Stimulated activated CD8-positive, alpha-beta memory T cell treated with anti-CD3 and anti-CD28 coated beads, Interleukin-12 subunit alpha, Interleukin-12 subunit beta, amount 100 ng/mL, for 4 hours (primary cell): ENCODE data around the gene CINP.
"Not testable (repeated sequence)": the region's sequence is repeated elsewhere in the genome, so short reads cannot be mapped to it uniquely, and the experiment has no call there.

Source experiments
- DNase-seq: peaks from one replicate; pipeline ENCODE4 v3.0.0-alpha.2; 2020; ENCODE audit warnings: low read depth

CINP gene

GRCh38 chr14:102353126-102353619 is 9.5 kb downstream of the CINP start:
- DNase-seq: no peak

DNA sequence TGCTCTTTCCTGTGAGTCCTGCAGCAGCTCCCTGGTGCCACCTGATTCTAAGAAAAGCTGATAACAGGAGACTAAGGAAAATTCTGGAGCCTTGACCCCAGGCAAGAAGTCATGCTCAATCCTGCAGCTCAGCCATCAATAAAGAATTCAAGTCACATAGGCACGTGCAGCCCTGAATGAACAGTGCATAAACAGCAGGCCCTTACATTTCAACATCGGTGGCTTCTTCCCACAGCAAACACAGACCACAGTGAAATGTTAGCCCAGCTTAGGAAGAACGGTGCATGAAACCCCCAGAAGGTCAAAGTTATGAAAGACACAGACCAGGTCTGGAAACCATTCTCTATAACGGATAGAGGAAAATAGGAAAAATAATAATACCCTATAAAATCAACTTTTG is 10.5 kb downstream of the CINP start:
- no peak for DNase-seq

GRCh38 chr14:102351593-102351992 is 11.1 kb downstream of the CINP start:
- not testable (repeated sequence) for DNase-seq

GRCh38 chr14:102351023-102351422 is 11.7 kb downstream of the CINP start:
- DNase-seq: no peak

GRCh38 chr14:102348376-102348775 is 14.3 kb downstream of the CINP start:
- DNase-seq: no peak

DNA sequence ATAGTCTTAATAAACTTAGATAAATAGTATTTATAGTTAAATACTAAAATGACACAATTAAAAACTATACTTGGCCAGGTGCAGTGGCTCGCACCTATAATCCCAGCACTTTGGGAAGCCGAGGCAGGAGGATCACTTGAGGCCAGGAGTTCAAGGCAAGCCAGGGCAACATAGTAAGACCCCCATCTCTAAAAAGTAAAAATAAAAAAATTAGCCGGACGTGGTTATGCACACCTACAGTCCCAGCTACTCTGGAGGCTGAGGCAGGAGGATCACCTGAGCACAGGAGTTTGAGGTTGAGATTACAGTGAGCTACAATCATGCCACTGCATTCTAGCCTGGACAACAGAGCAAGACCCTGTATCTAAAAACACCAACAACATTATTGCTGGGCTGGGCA is 16.0 kb downstream of the CINP start:
- DNase-seq: no peak

DNA sequence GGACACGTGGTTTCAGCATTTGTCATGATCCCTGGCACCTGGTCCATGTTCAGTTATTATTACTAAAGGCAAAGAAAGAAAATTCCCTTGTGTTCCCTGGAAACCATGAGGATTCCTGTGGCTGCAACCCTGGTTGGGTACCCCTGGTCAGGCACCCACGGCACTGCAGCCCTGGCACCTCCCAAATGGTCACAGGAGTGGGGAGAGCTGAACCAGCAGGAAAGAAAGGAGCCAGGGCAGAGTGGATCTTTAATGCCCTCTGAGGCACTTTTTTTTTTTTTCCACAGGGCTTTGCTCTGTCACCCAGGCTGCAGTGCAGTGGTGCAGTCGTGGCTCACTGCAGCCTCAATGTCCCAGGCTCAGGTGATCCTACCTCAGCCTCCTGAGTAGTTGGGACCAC is 17.5 kb downstream of the CINP start:
- no peak for DNase-seq

- DNase-seq: no peak
These were observed 18.2 kb downstream of the CINP start for GRCh38 chr14:102344485-102344884.

- no peak for DNase-seq
These were observed 18.6 kb downstream of the CINP start for GRCh38 chr14:102344084-102344483.

- no peak for DNase-seq
These were observed 20.5 kb downstream of the CINP start for GRCh38 chr14:102342238-102342637.

DNA sequence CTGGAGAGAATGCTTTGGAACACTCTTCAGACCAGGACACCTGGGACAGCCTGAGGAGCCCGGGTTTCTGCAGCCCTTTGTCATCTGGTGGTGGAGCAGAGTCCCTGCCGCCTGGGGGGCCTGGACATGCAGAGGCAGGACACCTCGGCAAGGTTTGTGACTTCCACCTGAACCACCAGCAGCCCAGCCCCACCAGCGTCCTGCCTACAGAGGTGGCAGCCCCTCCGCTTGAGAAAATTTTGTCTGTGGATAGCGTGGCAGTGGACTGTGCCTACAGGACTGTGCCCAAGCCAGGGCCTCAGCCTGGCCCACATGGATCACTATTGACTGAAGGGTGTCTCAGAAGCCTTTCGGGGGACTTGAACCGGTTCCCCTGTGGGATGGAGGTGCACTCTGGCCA is 21.1 kb downstream of the CINP start:
- DNase-seq: no peak

- DNase-seq: no peak
These were observed 24.0 kb downstream of the CINP start for GRCh38 chr14:102338724-102339123.

DNA sequence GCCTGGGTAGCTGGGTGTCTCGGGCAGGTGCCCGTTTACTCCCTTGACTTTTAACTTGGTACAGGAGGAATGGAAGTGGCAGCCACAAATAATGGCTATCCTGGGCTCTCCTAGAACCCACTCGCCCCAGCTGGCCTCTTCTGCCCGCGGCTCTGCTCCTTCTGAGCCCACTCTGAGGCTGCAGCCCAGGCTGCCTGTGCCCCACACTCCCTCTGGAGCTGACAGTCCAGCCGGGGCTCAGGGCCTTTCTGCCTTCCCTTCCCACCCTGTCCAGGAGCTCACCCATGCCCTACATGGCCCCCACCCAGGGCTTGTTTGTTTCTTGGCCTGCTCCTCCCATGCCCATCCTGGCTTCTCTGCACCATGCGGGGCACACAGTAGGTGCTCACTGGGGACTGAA is 27.5 kb downstream of the CINP start:
- no peak for DNase-seq

DNA sequence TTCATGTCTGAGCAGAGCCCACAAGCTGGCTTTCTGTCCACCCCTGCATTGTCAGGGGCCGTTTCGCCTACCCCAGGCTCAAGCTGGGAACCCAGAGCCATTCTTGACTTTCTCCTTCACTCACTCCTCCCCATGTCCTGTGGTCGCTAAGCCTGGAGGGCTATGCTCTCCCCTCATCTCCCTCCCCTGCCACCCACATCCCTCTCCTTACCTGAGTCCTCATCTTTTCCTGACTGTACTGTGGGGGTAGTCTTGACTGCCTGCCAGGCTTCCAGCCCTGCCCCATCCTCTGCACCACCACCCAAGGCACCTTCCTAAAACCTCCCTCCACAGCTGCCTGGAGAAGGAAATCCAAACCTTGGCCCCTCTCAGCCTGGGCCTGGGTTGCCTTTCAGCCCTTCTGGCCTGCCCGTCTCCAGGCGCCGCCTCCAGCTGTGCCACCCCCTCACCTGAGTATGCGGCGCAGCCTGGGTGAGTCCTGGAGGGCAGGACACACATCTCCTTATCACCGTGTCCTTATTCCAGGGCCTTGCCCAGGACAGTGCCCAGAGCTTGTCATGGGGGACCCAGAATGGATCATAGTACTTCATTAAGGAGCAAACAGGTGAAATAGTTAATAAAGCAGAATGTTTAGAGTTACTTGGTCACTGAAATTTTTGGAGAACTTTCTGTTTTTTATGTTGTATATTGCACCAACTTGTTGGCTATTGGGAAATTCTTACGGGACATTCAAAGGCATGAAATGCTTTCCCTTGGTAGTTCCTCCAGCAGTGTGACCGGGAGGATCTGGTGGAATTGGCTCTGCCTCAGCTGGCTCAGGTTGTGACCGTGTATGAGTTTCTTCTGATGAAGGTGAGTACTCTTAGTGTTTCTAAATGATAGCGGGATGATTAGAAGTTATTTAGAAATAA is 28.6 kb downstream of the CINP start:
- DNase-seq: no peak

DNA sequence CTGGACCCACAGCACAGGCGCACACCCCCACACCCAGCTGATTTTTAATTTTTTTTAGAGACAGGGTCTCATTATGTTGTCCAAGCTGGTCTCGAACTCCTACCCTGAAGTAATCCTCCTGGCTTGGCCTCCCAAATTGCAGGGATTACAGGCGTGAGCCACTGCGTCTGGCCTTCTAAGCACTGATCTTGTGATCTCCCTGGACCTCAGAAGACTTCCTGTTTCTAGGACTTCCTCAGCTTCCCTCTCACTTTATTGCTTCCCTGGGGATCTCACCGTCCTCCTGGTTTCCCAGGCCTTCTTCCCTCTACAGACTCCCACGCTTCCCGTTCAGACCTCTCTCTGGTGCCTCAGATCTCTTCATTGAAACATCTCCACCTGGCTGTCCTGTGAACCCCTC is 29.3 kb downstream of the CINP start:
- no peak for DNase-seq

DNA sequence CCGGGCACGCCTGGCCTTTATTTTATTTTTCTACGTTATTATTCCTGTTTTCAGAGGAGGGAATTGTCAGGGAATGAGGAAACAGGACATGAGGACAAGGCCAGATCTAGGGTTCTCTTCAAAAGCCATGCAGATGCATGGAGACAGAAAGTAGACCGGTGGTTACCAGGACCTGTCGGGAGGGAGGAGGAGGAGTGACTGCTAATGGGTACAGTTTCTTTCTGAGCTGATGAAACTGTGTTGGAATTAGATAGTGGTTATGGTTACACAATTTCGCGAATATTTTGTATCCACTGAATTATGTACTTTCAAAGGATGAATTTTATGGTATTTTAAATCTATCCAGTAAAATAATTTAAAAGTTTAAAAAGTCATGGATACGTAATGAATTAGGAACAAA is 31.9 kb downstream of the CINP start:
- DNase-seq: no peak

DNA sequence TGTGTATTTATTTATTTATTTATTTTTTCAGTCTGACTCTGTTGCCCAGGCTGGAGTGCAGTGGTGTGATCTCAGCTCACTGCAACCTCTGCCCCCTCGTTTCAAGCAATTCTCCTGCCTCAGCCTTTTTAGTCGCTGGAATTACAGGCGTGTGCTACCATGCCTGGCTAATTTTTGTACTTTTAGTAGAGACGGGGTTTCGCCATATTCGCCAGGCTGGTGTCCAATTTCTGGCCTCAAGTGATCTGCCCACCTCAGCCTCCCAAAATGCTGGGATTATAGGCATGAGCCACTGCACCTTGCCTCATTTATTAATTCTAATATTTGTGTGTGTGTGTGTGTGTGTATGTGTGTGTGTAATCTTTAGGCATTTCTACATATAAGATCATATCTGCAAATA is 33.3 kb downstream of the CINP start:
- DNase-seq: not testable (repeated sequence)

DNA sequence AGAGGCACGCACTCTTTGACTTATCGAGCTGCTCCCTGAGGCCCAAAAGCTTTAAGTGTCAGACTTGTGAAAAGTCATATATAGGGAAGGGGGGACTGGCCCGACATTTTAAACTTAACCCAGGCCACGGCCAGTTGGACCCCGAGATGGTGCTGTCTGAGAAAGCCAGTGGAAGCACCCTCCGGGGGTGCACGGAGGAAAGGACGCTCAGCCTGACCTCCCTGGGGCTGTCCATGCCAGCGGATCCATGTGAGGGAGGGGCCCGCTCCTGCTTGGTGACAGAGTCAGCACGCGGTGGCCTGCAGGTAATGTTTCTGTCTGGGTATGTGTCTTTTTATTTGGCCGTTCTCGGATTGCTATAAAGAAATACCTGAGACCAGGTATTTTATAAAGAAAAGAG is 36.1 kb downstream of the CINP start:
- no peak for DNase-seq

DNA sequence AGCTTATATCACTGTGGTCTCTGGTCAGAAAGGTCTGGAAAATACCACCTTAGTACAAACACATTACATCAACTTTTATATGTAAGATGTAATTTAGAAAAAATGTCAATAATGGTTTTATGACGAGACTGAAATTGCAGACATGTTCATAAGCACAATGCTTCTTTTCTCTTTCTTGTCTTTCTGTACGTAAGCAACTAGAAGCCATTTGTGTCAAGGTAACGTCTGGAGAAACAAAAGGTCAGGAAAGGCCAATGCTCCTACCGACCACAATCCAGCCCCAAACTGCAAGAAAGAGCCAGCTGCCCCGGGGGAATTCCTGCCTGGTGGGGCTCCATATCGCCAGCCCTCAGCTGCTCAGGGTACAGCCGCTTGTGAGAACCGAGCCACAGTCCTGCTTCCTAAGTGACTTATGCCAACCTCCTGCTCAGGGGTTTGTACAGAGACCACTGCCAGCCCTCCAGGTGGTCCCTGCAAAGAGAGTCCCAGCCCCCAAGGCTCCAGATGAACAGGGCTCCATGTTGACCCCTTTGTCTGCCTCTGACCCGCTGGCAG is 36.8 kb downstream of the CINP start:
- no peak for DNase-seq

GRCh38 chr14:102323102-102323501 is 39.6 kb downstream of the CINP start:
- DNase-seq: no peak

DNA sequence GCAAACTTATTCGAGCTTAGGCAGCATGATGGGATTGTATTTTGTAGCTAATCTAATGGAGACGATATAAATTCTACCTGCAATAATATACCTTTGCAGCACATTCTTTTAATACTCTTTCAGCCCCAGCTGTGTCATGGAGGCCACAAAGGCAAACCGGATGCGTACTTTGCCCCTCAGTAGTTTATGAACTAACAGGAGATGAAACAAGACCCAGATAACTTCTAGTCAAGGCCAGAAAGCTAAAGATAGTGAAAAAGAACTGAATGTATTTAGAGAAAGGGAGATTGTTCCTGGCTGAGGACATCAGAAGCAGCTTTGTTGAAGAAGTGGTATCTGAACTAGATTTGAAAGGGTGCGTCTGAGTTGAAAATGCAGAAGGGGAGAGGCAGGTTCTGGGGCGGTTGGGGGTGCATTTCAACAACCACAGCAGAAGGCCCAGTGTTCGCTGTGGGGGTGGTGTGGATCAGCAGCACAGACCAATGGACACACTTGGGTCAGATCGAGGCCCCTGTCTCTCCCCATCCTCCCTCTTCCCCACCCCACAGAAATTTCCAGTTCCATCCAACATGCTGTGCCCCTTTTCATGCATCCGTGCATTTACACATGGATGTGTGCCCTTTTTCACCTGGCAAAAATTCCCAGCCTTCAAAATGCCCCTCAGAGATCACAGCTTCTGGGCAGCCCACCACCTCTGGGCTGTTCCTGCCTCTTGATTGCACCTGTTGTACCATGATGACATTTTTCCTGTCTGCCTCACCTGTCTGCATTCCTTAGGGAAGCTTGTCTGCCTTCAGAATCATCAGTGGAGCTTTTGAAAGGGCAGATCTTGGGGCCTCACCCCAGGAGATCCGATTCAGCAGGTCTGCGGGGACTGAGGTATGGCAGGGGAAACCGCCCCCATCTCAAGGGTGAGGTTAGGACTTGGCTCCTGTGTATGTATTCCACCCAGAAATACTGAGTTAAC is 41.0 kb downstream of the CINP start:
- DNase-seq: no peak

- no peak for DNase-seq
These were observed 41.8 kb downstream of the CINP start for GRCh38 chr14:102320671-102321455.
